H9 (cell line): ENCODE results near the gene AURKB. TPM values are rescaled to one million over a fixed set of nuclear protein-coding genes. Genes with fewer than 3 reads are reported as not detected.

ENCODE experiments used
- DNase-seq: peaks from one replicate; pipeline ENCODE4 v3.0.0-alpha.2; 2017
- H2AFZ ChIP-seq: one replicate; pipeline ENCODE4 v1.6.1; 2013; ENCODE audit warnings: mild to moderate bottlenecking, low read length, control low read depth, moderate library complexity
- H2AK5ac ChIP-seq: 2 replicates; pipeline ENCODE4 v1.6.1; 2013; ENCODE audit warnings: low read length, control low read depth, mixed read lengths; ENCODE audit not compliant: insufficient read length
- H2BK120ac ChIP-seq: one replicate; pipeline ENCODE4 v1.6.1; 2013; ENCODE audit warnings: low read depth, mild to moderate bottlenecking, low read length, control low read depth, inconsistent platforms; ENCODE audit not compliant: poor library complexity, severe bottlenecking
- H2BK12ac ChIP-seq: 2 replicates; pipeline ENCODE4 v1.6.1; 2013; ENCODE audit warnings: low read length, control low read depth, mixed read lengths, low read depth; ENCODE audit not compliant: insufficient read length
- H2BK15ac ChIP-seq: 2 replicates; pipeline ENCODE4 v1.6.1; 2013; ENCODE audit warnings: low read depth, low read length, control low read depth
- H2BK20ac ChIP-seq: one replicate; pipeline ENCODE4 v1.6.1; 2013; ENCODE audit warnings: low read depth, mild to moderate bottlenecking, low read length, control low read depth, inconsistent platforms; ENCODE audit not compliant: poor library complexity, severe bottlenecking
- H2BK5ac ChIP-seq: 2 replicates; pipeline ENCODE4 v1.6.1; 2013; ENCODE audit warnings: low read length, control low read depth, mixed read lengths; ENCODE audit not compliant: insufficient read length
- H3K14ac ChIP-seq: 2 replicates; pipeline ENCODE4 v1.6.1; 2013; ENCODE audit warnings: low read length, control low read depth; ENCODE audit not compliant: insufficient read depth
- H3K18ac ChIP-seq: 2 replicates; pipeline ENCODE4 v1.6.1; 2013; ENCODE audit warnings: low read depth, mild to moderate bottlenecking, mixed read lengths, low read length, control low read depth; ENCODE audit not compliant: insufficient read length
- H3K23ac ChIP-seq: 2 replicates; pipeline ENCODE4 v1.6.1; 2013; ENCODE audit warnings: low read length, control low read depth, mixed read lengths, low read depth; ENCODE audit not compliant: insufficient read length
- H3K23me2 ChIP-seq: 2 replicates; pipeline ENCODE4 v1.6.1; 2013; ENCODE audit warnings: low read depth, mild to moderate bottlenecking, mixed read lengths, low read length, control low read depth; ENCODE audit not compliant: insufficient read length, poor library complexity, severe bottlenecking
- H3K27ac ChIP-seq: 2 replicates; pipeline ENCODE4 v1.5.1; 2013; ENCODE audit warnings: low read length, control low read depth, mixed read lengths, low read depth; ENCODE audit not compliant: insufficient read length
- H3K27me3 ChIP-seq: 2 replicates; pipeline ENCODE4 v1.6.1; 2013; ENCODE audit warnings: low read length, control low read depth, inconsistent platforms; ENCODE audit not compliant: insufficient read depth
- H3K4ac ChIP-seq: 2 replicates; pipeline ENCODE4 v1.6.1; 2013; ENCODE audit warnings: low read depth, mild to moderate bottlenecking, control low read depth, inconsistent platforms, low read length, moderate library complexity
- H3K4me1 ChIP-seq: 2 replicates; pipeline ENCODE4 v1.6.1; 2013; ENCODE audit warnings: low read length, control low read depth, inconsistent platforms; ENCODE audit not compliant: insufficient read depth
- H3K4me2 ChIP-seq: 2 replicates; pipeline ENCODE4 v1.6.1; 2013; ENCODE audit warnings: low read length, control low read depth, mixed read lengths; ENCODE audit not compliant: insufficient read length, insufficient read depth
- H3K56ac ChIP-seq: 2 replicates; pipeline ENCODE4 v1.6.1; 2013; ENCODE audit warnings: low read depth, mild to moderate bottlenecking, mixed read lengths, low read length, control low read depth; ENCODE audit not compliant: insufficient read length
- H3K79me1 ChIP-seq: 2 replicates; pipeline ENCODE4 v1.6.1; 2013; ENCODE audit warnings: low read depth, mild to moderate bottlenecking, moderate library complexity, low read length, control low read depth, inconsistent platforms; ENCODE audit not compliant: insufficient read depth, poor library complexity, severe bottlenecking
- H3K79me2 ChIP-seq: 2 replicates; pipeline ENCODE4 v1.6.1; 2013; ENCODE audit warnings: low read length, control low read depth, inconsistent platforms; ENCODE audit not compliant: insufficient read depth
- H3K9ac ChIP-seq: 2 replicates; pipeline ENCODE4 v1.6.1; 2013; ENCODE audit warnings: low read length, control low read depth, mixed read lengths; ENCODE audit not compliant: insufficient read length; ENCODE audit errors: extremely low read depth
- H3K9me3 ChIP-seq: one replicate; pipeline ENCODE4 v1.6.1; 2013; ENCODE audit warnings: low read depth, low read length, inconsistent platforms; ENCODE audit not compliant: control insufficient read depth
- H3T11ph ChIP-seq: one replicate; pipeline ENCODE4 v1.6.1; 2013; ENCODE audit warnings: mild to moderate bottlenecking, low read length, control low read depth, inconsistent platforms
- H4K20me1 ChIP-seq: one replicate; pipeline ENCODE4 v1.6.1; 2013; ENCODE audit not compliant: control insufficient read depth, insufficient read length, insufficient read depth
- H4K5ac ChIP-seq: 2 replicates; pipeline ENCODE4 v1.6.1; 2013; ENCODE audit warnings: low read depth, mild to moderate bottlenecking, mixed read lengths, low read length, control low read depth; ENCODE audit not compliant: insufficient read length
- H4K8ac ChIP-seq: replicated peaks from 2 replicates; pipeline ENCODE4 v1.6.1; 2013; ENCODE audit warnings: low read length, control low read depth, mixed read lengths, low read depth; ENCODE audit not compliant: insufficient read length
- H4K91ac ChIP-seq: 2 replicates; pipeline ENCODE4 v1.6.1; 2013; ENCODE audit warnings: low read depth, mild to moderate bottlenecking, moderate library complexity, mixed read lengths, low read length, control low read depth; ENCODE audit not compliant: insufficient read length
- H3K27ac Mint-ChIP-seq, 3 experiments: 2 replicates in 2 of 3; 3 replicates in 1 of 3; pipeline ENCODE4 v1.8.0; 2020 to 2021; ENCODE audit warnings: mixed read lengths in 3 of 3, mild to moderate bottlenecking in 1 of 3, moderate library complexity in 1 of 3
- H3K27me3 Mint-ChIP-seq: 2 replicates; pipeline ENCODE4 v1.8.0; 2021; ENCODE audit warnings: low read depth, mild to moderate bottlenecking, moderate library complexity, mixed read lengths
- H3K36me3 Mint-ChIP-seq, 3 experiments: 2 replicates in 2 of 3; 3 replicates in 1 of 3; pipeline ENCODE4 v1.8.0; 2020 to 2021; ENCODE audit warnings: low read depth in 3 of 3, mixed read lengths in 3 of 3; ENCODE audit not compliant: insufficient read depth in 1 of 3
- H3K4me1 Mint-ChIP-seq, 2 experiments: 2 replicates each; pipeline ENCODE4 v1.8.0; 2020; ENCODE audit warnings: mixed read lengths in 2 of 2
- H3K4me3 Mint-ChIP-seq, 2 experiments: 2 replicates in 1 of 2; 3 replicates in 1 of 2; pipeline ENCODE4 v1.8.0; 2020 to 2021; ENCODE audit warnings: mild to moderate bottlenecking in 2 of 2, mixed read lengths in 2 of 2, moderate library complexity in 1 of 2
- H3K9me3 Mint-ChIP-seq, 2 experiments: 2 replicates in 1 of 2; 3 replicates in 1 of 2; pipeline ENCODE4 v1.8.0; 2020; ENCODE audit warnings: mild to moderate bottlenecking in 2 of 2, mixed read lengths in 2 of 2, moderate library complexity in 1 of 2
- CTCF ChIP-seq: fragments of 200-600 bp; sonication (generic); conservative IDR thresholded peaks from 3 replicates; pipeline ENCODE4 v1.8.0; 2021; ENCODE audit warnings: antibody characterized with exemption, mild to moderate bottlenecking
- WGBS: extraction: QIAGEN DNeasy Blood & Tissue Kit; methylation state at CpG from one replicate; pipeline ENCODE4 v1.1.7; 2013; ENCODE audit warnings: missing lambda C conversion rate, low lambda C conversion rate, mixed read lengths; ENCODE audit not compliant: insufficient read length; ENCODE audit errors: extremely low coverage; 5-methylcytosine and 5-hydroxymethylcytosine counted together
- total RNA-seq: library from RNA; stranded (reverse); gene quantifications from 2 replicates; pipeline ENCODE4 v1.2.1, GENCODE V29; 2021

The AURKB gene
- total RNA-seq, 1 experiment from 2014 or later = 171 TPM

DNA sequence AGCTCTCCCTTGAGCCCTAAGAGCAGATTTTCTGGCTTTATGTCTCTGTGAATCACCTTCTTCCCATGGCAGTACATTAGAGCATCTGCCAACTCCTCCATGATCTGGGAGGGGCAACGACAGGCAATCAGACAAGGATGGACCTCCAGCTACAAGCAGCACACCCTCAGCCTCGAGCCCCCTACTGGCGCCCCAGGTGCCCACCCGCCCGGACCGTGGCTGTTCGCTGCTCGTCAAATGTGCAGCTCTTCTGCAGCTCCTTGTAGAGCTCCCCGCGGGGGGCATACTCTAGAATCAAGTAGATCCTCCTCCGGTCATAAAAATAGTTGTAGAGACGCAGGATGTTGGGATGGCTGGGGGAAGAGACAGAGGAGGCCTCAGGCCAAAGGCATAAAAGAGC is 3.8 kb downstream of the AURKB start:
- peaks cover 48 to 51% (median 50%) of the 10 kb centered on the region in 3 experiments for H3K36me3 Mint-ChIP-seq

More for the DNA sequence above, 3.8 kb downstream of the AURKB start:
- H3K23me2 ChIP-seq = peaks cover 4% of the 10 kb centered on the region
- Mint-ChIP-seq H3K4me3 (peak overlapping the region in 1 of 2 experiments; percentile 46; a peak in 1 of 5 replicates), H3K27ac (peak overlapping the region in 2 of 3 experiments; percentile 49 to 55; a peak in 2 of 7 replicates), H3K4me1 (peaks cover 10 to 18% of the 10 kb centered on the region in 2 experiments), H3K9me3 (no peaks in the 10 kb centered on the region), H3K27me3 (peaks cover 2% of the 10 kb centered on the region; the same call in 1 of the 2 replicates)
- no peak overlapping the region for H3K27ac ChIP-seq
- H3K27me3 ChIP-seq = no peaks in the 10 kb centered on the region
- no peaks in the 10 kb centered on the region for H3K4me1 ChIP-seq
- peaks cover 4% of the 10 kb centered on the region; the same call in 1 of the 2 replicates for H3K79me2 ChIP-seq
- no CpG with 5 or more reads among the region's 12 CpGs for WGBS
- H4K20me1 ChIP-seq = no peaks in the 10 kb centered on the region
- no peak overlapping the region for H2BK120ac ChIP-seq
- H4K8ac ChIP-seq = no peak overlapping the region
- H3T11ph ChIP-seq = no peak overlapping the region
- H3K9ac ChIP-seq = no peak overlapping the region
- no peak overlapping the region for H2BK15ac ChIP-seq
- no peak overlapping the region for H2BK20ac ChIP-seq
- H2BK5ac ChIP-seq = no peak overlapping the region
- no peak overlapping the region for H3K4me2 ChIP-seq
- H3K9me3 ChIP-seq = no peaks in the 10 kb centered on the region
- H2AK5ac ChIP-seq = no peak overlapping the region
- peaks cover 3% of the 10 kb centered on the region for H3K79me1 ChIP-seq
- H3K4ac ChIP-seq = no peak overlapping the region
- no peak overlapping the region for H2AFZ ChIP-seq
- DNase-seq = no peak
- no peak for TF ChIP-seq CTCF
- no peak overlapping the region for H3K18ac ChIP-seq
- no peak overlapping the region for H3K14ac ChIP-seq
- H2BK12ac ChIP-seq = no peak overlapping the region
- H4K5ac ChIP-seq = no peak overlapping the region
- H3K56ac ChIP-seq = no peak overlapping the region
- no peak overlapping the region for H4K91ac ChIP-seq
- H3K23ac ChIP-seq = no peak overlapping the region
